Measurements from ENCODE around the gene FRMPD3.

DNA sequence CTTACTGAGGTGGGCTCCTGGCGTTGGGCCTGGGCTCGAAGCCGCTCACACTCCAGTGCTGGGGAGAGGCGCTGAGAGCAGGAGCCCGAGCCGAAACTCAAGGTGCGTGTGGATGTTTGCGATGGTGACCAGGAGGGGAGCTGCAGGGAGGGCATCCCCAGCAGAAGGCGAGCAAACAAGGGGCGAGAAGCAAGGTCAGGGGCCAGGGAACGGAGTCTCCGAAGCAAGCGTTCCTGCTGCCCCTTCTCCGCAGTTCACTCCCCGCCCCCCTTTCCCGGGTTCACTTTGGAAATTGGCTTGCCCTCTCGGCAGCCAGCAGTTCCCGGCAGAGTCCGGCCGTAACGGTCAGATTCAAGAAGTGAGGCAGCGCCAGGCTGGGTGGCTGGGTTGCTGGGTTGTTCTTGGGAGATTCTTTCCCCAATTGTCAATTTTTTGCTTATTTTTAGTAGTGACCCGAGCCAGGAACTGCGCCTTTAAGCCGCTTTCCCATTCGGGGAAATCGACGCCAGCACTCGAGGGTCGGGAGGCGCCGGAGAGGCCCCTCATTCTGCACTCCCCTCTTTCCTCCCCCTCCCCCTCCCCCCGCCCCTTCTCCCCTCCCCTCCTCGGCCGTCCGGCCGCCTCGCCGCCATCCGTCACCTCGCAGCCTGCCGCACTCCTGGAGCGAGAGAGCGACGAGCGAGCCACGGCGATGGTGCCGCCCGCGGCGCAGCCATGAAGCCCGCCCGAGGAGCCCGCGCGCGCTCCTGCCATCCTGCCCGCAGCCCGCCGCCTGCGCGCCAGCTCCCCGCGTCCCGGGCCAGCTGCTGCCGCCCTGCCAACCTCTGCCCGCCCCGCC lies at the start of gene FRMPD3:
- TF ChIP-seq CTCF (IDR thresholded peaks at IDR 0.05) (no peak), POLR2AphosphoS5 (IDR thresholded peaks at IDR 0.05) (no peak), POLR2A (IDR thresholded peaks at IDR 0.05) (no peak), EP300 (IDR thresholded peaks at IDR 0.05; ENCODE audit: low read depth) (no peak)

All from transverse colon (tissue), 4 donors.